Adrenal gland (tissue), 12 donors: ENCODE measurements around the gene TENT5A. TPM values are rescaled to one million over a fixed set of nuclear protein-coding genes. Genes with fewer than 3 reads are reported as not detected.
A peak's percentile ranks its signal among the peaks of the same experiment; 100 is the strongest.

Source experiments
- DNase-seq, 7 donors: peaks; one replicate each; pipeline ENCODE4 v3.0.0-alpha.2; 2019 to 2020
- H3K27ac ChIP-seq, 5 donors: fragments of 200-600 bp; sonication (generic) in 4 of 5; 1 replicate in 3 of 5; 2 replicates in 2 of 5; pipeline versions ENCODE4 v1.5.1 to v1.8.0; 2016 to 2020; ENCODE audit warnings: mild to moderate bottlenecking in 1 of 5
- H3K27me3 ChIP-seq: fragments of 200-600 bp; 2 replicates; pipeline ENCODE4 v1.8.0; 2021
- H3K36me3 ChIP-seq, 2 donors: fragments of 200-600 bp; replicated peaks in 1 of 2; 1 replicate in 1 of 2; 2 replicates in 1 of 2; pipeline versions ENCODE4 v1.5.1 to v1.8.0; 2018 to 2022
- H3K4me1 ChIP-seq, 2 donors: fragments of 200-600 bp; replicated peaks in 1 of 2; 1 replicate in 1 of 2; 2 replicates in 1 of 2; pipeline versions ENCODE4 v1.5.1 to v1.8.0; 2018 to 2021
- H3K4me3 ChIP-seq, 4 donors: fragments of 200-600 bp; sonication (generic) in 3 of 4; one replicate each; pipeline ENCODE4 v1.5.1; 2016 to 2018
- H3K9me3 ChIP-seq, 3 donors: fragments of 200-600 bp; sonication (generic) in 1 of 3; replicated peaks in 1 of 3; 1 replicate in 2 of 3; 2 replicates in 1 of 3; pipeline versions ENCODE4 v1.5.1 to v1.8.0; 2016 to 2021
- CTCF ChIP-seq, 6 experiments: fragments of 450-650 bp in 4 of 6; fragments of 200-600 bp in 2 of 6; sonication (generic) in 1 of 6; IDR thresholded peaks; 1 replicate in 5 of 6; 2 replicates in 1 of 6; pipeline versions ENCODE4 v1.5.1 to v1.8.0; 2016 to 2021; ENCODE audit warnings: antibody characterized with exemption in 6 of 6, mild to moderate bottlenecking in 2 of 6, moderate library complexity in 1 of 6
- POLR2A ChIP-seq, 2 donors: fragments of 450-650 bp; IDR thresholded peaks; one replicate each; pipeline ENCODE4 v1.6.1; 2017; ENCODE audit warnings: antibody characterized with exemption in 2 of 2, mild to moderate bottlenecking in 2 of 2, moderate library complexity in 1 of 2
- WGBS, 4 donors: extraction: QIAGEN DNeasy Blood & Tissue Kit in 2 of 4; methylation state at CpG; one replicate each; pipeline versions ENCODE4 v1.1.5 to v1.1.7; 2013 to 2017; 5-methylcytosine and 5-hydroxymethylcytosine counted together
- intact Hi-C, 2 donors: fragments of 100-400 bp; cut with DNase I; formaldehyde crosslinking; loops; one replicate each; pipeline versions ENCODE4 v1.14.1 to v1.15.0; 2022 to 2023
- polyA plus RNA-seq, 3 donors: library from polyadenylated mRNA; stranded (reverse); fragments of 200-250 nt in 2 of 3; fragments of 350-450 nt in 1 of 3; fragmentation: Illumina TruSeq in 1 of 3; extraction: RNeasy Lipid Tissue Mini Kit (QIAGEN cat#74804) in 1 of 3; gene quantifications; one replicate each; pipeline ENCODE4 v1.2.3, GENCODE V29; 2013 to 2014
- total RNA-seq, 9 donors: library from RNA; depleted of rRNA in 4 of 9; stranded (reverse); fragments of >200 nt in 4 of 9; fragments of 120-200 nt in 1 of 9; fragmentation: NEBNext Ultra II Directional in 1 of 9; extraction: Animal tissue kit (Norgen Biotek cat#: 25700) in 1 of 9; gene quantifications; one replicate each; pipeline versions ENCODE4 v1.1.0 to v1.2.4, GENCODE V29; 2013 to 2023
- donor health status: healthy with polysubstance abuse.
- donor health status: Bipolar disorder and iron deficiency.
- donor health status: DM: yes; HTN: yes; CAD: no.
- donor health status: DM: no; HTN: no; CAD: no.
- donor health status: DM: no; HTN: no; CAD: no.
- donor health status: DM: yes; HTN: yes; CAD: no.

The TENT5A gene
- total and polyA plus RNA-seq, 12 donors, result 4.4 to 24.6 (median 15.4) TPM

GRCh38 chr6:81755551-81755950, 3.1 kb upstream of the TENT5A start:
- Histone ChIP-seq H3K4me3 (no peak overlapping the region), H3K27ac (no peak overlapping the region), H3K9me3 (no peaks in the 10 kb centered on the region), H3K27me3 (no peaks in the 10 kb centered on the region), H3K36me3 (no peaks in the 10 kb centered on the region), H3K4me1 (peaks cover under 1 to 7% of the 10 kb centered on the region in 2 donors)
- no peak for TF ChIP-seq CTCF (IDR thresholded peaks at IDR 0.05)
- TF ChIP-seq POLR2A (IDR thresholded peaks at IDR 0.05), result no peak
- WGBS, 4 donors, result 88 to 100% (median 96%) methylated on average over 3 of the region's 3 CpGs; no CpG with 5 or more reads in 1 of the 4 donors
- no peak for DNase-seq
- intact Hi-C loops, result loop anchor here in 1 of 2 donors (10.0 kb wide), 2 partner anchors 289 to 511 kb away; no protein-coding TSS in a partner anchor

- intact Hi-C loops, result loop anchor here in 1 of 2 donors (10.0 kb wide), 2 partner anchors 290 to 510 kb away; no protein-coding TSS in a partner anchor
- 85 to 92% (median 88%) methylated on average over 6 of the region's 6 CpGs for WGBS, 4 donors
- Histone ChIP-seq H3K4me1 (peaks cover 6 to 10% of the 10 kb centered on the region in 2 donors), H3K4me3 (no peak overlapping the region), H3K9me3 (no peaks in the 10 kb centered on the region), H3K36me3 (no peaks in the 10 kb centered on the region), H3K27me3 (no peaks in the 10 kb centered on the region), H3K27ac (no peak overlapping the region)
- DNase-seq, result no peak
- TF ChIP-seq POLR2A (IDR thresholded peaks at IDR 0.05), result no peak
- no peak for TF ChIP-seq CTCF (IDR thresholded peaks at IDR 0.05)
These were observed 2.4 kb upstream of the TENT5A start for GRCh38 chr6:81754906-81755305.

GRCh38 chr6:81753711-81754577, 1.5 kb upstream of the TENT5A start:
- intact Hi-C loops, result loop anchor here in 1 of 2 donors (10.0 kb wide), 2 partner anchors 291 to 509 kb away; no protein-coding TSS in a partner anchor

More at GRCh38 chr6:81753711-81754577, 1.5 kb upstream of the TENT5A start:
- TF ChIP-seq POLR2A (IDR thresholded peaks at IDR 0.05), result no peak
- TF ChIP-seq CTCF (IDR thresholded peaks at IDR 0.05), result peak; percentile 54 to 86 (median 82)
- Histone ChIP-seq H3K9me3 (no peaks in the 10 kb centered on the region), H3K4me3 (peak overlapping the region in 2 of 4 donors; percentile 93 to 98), H3K4me1 (peaks cover 6 to 19% of the 10 kb centered on the region in 2 donors), H3K27me3 (no peaks in the 10 kb centered on the region), H3K27ac (peak overlapping the region; percentile 73 to 98 (median 98)), H3K36me3 (no peaks in the 10 kb centered on the region)
- 16 to 31% (median 18%) methylated on average over 25 to 43 of the region's 43 CpGs for WGBS, 4 donors
- peak; percentile 85 to 96 (median 89) for DNase-seq
